GM12875 (cell line): ENCODE measurements around the gene NCOA3.

Experiments
- H3K4me3 ChIP-seq: one replicate; pipeline ENCODE4 v1.5.1; 2011; ENCODE audit warnings: low read depth, low read length, control low read depth
- TF ChIP-seq, protein P1 (sequence below): IDR thresholded peaks from 2 replicates; pipeline ENCODE4 v1.5.1; 2011; ENCODE audit warnings: low read depth, mild to moderate bottlenecking, control low read depth, inconsistent platforms, low read length, moderate library complexity, borderline replicate concordance; ENCODE audit not compliant: insufficient read depth

The NCOA3 gene

DNA sequence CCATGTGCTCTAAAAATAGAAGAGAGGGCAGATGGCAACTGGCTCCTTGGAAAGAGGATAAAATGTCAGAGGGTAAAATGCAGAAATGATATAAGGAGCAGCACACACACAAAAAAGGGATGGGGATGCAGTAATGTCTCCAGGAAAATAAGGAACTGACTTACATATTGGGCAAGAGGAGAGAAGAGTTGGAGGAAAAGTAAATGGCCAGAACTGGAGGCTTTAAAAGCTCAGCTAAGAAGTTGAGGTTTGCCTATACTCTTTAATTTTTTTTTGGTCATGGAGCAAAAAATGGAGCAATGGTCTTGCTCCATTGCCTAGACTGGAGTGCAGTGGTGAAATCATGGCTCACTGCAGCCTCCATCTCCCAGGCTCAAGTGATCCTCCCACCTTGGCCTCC, 189.9 kb downstream of the NCOA3 start:
- no peak overlapping the region for H3K4me3 ChIP-seq
- TF ChIP-seq, protein P1, sequence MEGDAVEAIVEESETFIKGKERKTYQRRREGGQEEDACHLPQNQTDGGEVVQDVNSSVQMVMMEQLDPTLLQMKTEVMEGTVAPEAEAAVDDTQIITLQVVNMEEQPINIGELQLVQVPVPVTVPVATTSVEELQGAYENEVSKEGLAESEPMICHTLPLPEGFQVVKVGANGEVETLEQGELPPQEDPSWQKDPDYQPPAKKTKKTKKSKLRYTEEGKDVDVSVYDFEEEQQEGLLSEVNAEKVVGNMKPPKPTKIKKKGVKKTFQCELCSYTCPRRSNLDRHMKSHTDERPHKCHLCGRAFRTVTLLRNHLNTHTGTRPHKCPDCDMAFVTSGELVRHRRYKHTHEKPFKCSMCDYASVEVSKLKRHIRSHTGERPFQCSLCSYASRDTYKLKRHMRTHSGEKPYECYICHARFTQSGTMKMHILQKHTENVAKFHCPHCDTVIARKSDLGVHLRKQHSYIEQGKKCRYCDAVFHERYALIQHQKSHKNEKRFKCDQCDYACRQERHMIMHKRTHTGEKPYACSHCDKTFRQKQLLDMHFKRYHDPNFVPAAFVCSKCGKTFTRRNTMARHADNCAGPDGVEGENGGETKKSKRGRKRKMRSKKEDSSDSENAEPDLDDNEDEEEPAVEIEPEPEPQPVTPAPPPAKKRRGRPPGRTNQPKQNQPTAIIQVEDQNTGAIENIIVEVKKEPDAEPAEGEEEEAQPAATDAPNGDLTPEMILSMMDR = no peak

DNA sequence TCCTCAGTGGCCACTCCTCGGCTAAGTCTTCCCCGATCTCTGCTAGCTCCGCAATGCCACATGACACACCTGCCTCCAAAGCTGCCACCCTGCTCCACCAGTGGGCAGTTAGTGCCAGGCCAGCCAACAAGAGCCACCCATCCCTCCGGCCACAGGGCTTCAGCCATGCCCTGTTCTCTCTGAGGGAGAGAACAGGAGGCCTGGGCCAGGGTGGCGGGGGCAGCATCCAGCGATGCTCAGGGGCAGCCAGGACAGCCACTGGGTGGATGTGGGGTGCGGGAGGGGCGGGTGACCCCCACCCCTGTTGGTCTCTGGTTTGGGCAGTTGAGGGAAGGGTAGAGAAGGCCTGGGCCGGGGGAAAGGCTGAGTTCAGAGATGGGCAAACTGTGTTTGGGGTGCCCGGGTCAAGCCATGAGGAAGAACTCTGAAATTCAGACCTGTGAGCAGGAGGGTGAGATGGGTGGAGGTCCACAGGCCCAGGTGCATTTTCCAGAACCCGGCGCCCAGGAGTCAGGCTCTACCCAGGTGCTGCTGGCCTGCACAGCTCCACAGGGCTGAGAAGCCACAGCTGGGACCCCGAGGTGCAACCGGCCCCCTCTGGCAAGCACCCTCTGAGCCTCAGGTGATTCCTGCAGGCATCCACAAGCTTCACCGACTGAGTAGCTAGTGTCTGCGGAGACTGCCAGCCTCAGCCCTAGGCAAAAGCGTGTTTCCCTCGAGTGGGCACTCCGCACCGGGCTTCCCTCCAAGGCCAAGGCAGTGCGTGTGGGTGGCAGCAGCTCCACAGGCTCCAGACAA, 192.5 kb downstream of the NCOA3 start:
- TF ChIP-seq, protein P1 = no peak
- no peak overlapping the region for H3K4me3 ChIP-seq

DNA sequence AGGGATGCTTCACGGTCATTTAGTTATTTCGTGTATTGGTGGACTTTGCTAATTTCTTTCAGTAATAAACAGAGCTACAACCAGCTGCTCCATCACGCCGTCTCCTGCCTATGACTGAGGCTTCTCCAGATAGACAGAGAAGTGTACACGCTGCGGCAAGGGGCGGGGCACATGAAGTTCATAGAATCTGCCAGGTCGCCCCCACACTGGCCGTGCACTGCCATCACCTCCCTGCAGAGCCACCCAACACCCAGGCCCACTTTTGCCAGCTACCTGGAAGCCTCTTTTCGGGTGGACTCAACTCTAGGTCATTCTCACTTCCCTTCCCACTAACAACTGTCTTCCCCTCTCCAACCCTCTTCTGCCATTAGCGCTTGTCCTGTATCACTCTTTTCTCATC, 195.2 kb downstream of the NCOA3 start:
- TF ChIP-seq, protein P1 = no peak
- no peak overlapping the region for H3K4me3 ChIP-seq

DNA sequence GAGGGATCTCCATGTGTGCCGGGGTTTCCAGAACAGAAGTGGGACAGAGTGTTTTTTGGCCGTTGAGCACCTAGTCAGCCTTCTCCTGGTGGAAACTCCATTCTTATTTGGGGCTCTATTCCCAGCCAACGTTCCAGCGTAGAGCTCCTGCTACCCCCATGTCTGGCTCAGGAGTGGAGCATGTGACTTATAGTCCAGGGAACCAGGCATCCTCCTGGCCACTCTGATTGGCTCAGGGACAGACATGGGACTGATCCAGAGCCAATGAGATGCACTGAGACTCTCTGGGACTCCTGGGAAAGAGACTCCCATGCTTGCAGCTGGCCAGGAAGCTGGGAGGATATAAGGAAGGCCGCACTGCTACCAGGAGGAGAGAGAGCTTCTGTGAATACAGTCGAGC, 196.5 kb downstream of the NCOA3 start:
- TF ChIP-seq, protein P1 = no peak
- H3K4me3 ChIP-seq = no peak overlapping the region

DNA sequence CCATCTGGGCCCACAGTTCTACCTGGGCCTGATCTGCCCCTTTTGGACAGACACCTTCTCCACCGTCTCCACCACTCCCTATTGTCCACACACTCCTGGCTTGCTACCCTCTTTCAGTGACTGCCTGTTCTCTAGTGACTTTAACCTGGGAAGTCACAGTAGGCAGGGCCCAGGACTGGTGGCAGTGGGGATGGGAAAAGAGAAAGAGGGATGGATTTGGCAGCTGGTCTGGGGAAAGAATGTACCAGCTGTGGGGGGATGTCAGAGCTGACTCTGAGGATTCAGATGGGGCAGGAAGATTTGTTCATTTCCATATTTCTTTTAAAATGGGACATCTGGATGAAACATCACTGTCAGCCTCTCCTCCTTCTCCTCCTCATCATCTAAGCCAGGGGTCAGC, 198.1 kb downstream of the NCOA3 start:
- TF ChIP-seq, protein P1 = no peak
- no peak overlapping the region for H3K4me3 ChIP-seq

DNA sequence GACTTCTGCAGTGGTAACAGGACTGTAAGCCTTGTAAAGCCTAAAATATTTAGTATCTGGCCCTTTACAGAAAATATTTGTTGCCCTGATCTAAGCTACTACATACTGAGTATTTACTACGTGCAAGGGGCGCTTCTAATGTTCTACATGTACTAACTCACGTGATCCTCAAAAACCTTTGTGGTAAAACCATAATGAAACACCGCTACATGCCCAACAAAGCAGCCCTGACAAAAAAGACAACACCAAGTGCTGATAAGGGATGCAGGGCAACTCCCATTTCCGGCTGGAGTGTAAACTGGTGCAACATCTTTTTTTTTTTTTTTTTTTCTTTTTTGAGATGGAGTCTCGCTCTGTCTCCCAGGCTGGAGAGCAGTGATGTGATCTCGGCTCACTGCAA, 198.6 kb downstream of the NCOA3 start:
- no peak overlapping the region for H3K4me3 ChIP-seq
- TF ChIP-seq, protein P1 = no peak

DNA sequence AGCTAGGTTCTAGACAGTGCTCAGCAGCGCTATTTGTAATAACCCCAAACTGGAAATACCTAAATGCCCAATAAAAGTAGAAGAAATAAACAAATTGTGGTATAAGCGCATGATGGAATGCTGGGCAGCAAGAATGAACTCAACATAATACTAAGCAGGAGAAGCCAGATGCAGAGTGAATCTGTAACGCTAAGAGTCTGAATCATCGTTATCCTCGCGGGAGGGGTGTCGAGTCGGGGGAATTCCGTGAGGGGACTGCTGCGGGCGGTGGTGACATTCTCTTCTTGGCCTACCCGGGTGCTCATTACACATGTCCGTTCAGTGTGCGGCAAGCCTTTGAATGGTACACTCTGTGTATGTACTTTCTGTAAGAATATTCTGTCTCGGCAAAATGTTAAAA, 199.9 kb downstream of the NCOA3 start:
- TF ChIP-seq, protein P1 = no peak
- H3K4me3 ChIP-seq = no peak overlapping the region
